NCI-H748 (cell line): ENCODE results near the gene NF2.

Experiments
- DNase-seq: peaks from one replicate; lab custom pipeline; 2025; ENCODE audit not compliant: unreplicated experiment; lab: John Stamatoyannopoulos, UW

Gene NF2

GRCh38 chr22:29700900-29701154 lies 97.4 kb downstream of the NF2 start:
- no peak for DNase-seq

- DNase-seq = peak; percentile 79
Measured at GRCh38 chr22:29701155-29701999, 97.9 kb downstream of the NF2 start.

DNA sequence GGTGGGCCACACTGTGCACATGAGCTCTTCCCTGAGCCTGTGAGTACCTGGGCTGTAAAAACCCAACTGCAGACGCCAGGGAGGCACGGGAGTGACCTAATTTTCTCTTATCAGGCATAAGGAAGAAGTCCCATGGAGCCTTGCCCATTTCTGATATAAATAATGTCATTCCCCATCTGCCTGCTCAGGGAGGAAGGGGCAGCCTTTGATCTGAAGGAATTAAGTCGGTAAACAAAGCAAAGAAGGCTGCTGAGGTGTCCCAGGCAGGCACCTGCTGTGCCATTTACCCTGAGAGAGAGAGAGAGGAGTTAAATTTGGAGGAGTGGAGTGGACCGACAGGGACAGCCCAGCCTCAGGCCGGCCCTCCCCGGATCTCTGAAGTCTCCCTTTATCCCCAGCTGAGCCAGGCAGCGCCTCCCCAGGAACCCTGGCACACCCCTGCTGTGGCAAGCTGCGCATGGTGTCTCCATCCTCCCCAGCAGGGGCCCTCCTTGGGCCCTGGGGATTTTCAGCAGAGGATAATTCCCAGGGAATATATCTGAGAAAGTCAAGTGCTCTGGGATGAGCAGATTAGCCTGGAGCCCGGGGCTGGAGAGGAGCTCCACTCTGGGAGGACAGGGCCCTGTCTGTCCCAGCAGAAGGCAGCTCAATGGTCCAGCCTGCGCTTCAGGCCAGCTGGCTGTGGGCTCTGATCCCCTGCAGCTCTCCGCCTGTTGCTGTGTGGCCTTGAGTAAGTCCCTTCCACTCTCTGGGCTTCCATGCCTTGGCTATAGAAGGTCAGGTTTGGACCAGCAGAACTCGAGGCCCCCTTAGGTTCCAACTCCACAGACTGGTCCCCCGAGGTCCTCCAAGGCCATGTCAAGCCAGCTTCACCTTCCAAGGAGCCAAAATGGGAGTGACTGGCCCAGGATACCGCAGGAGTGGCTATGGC lies 98.8 kb downstream of the NF2 start:
- DNase-seq = no peak

DNA sequence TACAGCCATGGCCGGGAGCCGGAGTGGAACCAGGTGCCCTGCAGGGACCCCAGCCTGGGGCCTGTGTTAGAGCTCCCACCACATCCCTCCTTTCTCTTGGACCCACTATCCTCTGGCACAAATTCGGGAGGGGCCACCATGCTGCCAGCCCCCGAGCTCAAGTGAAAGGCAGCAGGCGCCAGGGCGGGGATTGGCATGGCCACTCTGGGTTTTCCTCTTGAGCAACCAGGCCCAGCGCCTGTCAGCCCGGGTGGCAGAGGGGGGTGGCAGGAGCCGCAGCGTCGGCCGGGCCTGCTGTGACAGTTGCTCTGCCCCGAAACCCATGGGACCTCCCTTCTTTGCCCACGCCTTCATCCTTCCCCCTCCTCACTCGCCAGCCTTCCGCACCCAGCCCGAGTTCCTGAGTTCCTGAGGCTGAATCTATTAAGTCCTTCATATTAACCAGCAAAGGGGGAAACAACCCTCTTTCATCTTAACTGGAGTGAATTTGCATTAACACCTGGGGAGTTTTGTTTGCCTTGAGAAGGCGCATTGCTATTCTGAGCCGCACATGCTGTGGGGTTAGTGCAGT lies 99.6 kb downstream of the NF2 start:
- DNase-seq = peak; percentile 46

DNA sequence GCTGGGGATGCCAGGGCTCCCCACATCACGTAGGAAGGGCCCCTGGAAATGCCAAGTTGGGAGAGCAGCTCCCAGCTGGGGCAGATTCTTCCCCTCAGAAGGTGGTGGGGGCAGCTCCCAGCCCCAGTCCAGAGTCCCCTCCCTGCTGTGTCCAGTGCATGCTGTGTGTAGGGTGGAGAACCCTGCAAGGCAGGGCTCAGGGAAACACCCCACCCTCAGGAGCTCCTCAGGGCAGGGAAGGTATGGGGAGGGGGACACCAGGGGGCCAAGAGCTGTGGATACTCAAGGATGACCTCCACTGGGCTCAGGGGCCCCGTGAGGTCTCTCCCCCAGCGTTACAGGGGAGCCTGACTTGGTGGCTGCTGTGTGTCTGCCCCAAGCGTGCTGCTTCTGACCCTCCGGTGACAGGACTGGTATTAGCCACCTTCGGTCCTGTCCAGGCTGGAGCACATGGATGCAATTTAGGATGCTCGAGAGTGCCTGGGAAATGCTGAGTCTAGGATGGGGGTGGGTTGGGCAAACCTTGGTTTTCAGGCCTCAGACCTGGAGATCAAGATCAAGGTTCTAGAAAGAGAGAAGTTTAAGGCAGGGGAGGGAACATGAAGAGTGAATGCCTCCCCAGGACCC lies 100.2 kb downstream of the NF2 start:
- DNase-seq = no peak

GRCh38 chr22:29704528-29705285 lies 101.3 kb downstream of the NF2 start:
- DNase-seq = peak; percentile 19

- DNase-seq = no peak
Measured at GRCh38 chr22:29705651-29706050, 102.2 kb downstream of the NF2 start.

DNA sequence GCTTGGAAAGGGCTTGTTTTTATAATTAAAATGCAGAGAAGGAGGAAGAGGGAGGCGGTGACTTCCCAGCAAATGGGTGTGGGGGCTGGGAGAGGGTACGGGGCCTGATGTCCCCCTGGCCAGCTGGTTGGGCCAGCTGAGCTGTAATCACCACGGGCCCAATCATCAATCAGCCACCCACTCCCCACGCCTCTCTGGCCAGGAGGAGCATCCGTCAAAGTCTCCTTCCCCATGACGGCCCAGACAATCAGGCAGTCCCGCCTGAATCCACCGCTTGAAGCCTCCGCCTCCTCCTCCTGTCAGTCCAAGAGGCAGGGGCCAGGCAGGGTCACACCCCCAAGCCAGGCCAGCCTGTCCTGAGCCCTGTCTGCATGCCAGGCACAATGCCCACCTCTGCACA lies 103.1 kb downstream of the NF2 start:
- DNase-seq = peak; percentile 33

GRCh38 chr22:29707010-29707409 lies 103.6 kb downstream of the NF2 start:
- peak; percentile 36 for DNase-seq

- no peak for DNase-seq
Measured at GRCh38 chr22:29707471-29707870, 104.0 kb downstream of the NF2 start.

DNA sequence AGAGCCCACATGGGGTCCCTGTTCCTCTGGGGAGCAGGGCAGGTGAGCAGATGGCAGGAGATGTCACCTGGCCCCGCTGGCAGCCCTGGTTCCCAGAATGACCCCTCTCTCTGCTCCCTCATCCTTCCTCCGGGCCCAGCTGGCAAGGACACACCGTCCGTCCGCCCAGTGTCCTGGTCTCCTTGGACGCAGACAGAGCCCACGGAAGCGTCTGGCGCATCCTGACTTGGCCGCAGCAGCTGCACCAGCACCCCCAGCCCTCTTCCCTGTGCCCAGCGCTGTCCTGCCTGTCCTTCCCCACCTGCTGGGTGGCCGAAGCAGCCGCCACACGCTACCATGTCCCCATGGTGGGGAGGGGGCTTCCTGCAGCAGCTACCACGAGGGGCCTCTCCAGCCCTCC lies 106.8 kb downstream of the NF2 start:
- DNase-seq = no peak

GRCh38 chr22:29710922-29711593 lies 107.6 kb downstream of the NF2 start:
- DNase-seq = no peak

DNA sequence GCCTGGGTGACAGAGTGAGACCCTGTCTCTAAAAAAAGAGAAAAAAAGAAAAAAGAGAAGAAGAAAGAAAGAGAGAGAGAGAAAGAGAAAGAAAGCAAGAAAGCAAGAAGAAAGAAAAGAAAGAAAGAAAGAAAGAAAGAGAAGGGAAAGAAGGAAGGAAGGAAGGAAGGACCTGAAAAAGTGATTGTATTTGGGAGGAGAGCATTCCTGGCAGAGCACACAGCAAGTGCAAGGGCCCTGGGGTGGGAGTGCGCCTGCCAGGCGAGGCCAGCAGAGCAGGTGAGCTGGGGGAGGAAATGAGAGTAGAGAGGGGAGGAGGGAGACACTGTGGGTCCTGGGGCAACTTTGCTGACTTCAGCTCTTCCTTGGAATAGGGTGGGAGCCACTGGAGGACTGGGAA lies 108.7 kb downstream of the NF2 start:
- no peak for DNase-seq

DNA sequence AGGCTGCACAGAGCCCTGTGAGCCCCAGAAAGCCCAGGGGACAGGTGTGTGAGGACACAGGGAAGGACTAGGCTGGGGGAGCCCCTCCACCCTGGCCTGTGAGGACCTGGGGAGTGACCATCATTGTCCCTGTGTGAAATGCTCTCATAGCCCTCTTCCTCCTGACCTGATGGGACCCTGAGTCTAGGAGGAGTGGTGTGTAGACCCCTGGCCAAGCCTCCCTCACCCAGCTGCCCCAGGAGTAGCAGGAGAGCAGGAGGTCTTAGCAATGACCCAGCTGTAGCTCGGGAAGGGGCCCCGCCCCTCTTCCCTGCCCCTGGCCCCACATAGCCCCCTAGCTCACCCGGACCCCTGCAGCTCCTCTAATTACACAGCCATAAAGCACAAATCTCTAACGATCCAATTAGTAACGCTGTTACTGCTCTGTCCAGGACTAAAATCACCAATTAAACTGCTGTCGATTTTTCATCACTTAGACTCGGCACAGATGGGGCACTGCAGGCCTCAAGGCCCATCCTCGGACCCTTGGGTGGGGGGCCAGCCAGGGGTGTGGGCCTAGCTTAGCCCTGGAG lies 109.8 kb downstream of the NF2 start:
- DNase-seq = peak; percentile 8

GRCh38 chr22:29715240-29715639 lies 111.8 kb downstream of the NF2 start:
- DNase-seq = peak; percentile 66

- DNase-seq = no peak
Measured at GRCh38 chr22:29715705-29716104, 112.3 kb downstream of the NF2 start.

DNA sequence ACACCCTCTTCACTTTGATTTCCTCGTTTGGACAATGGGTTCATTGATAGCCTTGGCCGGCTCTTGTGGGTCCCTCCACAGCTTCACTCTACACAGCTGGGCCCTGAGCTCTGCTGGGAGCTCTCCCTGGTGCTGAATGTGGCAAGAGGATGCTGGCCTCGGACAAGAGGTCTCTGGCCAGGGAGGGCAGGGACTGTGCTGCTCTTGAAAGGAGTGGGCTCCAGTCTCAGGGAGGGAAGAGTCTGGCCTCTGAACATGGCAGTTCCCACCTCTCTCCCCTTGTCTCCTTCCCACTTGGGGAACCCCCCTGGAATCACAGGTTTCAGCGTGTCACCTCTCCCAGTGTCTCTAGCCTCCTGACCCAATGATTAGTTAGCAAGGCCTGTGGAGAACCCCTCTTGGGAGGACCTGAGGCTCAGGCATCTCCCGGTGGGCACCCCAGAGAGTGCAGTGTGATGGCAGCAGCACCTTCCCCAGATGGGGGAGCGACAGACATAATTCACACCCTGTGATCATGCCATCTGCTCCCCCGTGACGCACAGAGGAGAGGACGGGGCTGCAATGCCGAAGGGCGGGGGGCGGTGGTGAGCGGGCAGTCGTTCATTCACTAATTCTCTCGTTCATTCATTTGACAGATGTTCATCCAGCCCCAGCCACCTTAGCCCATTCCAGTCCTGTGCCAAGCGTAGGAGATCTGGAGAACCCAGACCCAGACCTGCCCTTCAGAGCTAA lies 113.5 kb downstream of the NF2 start:
- no peak for DNase-seq

DNA sequence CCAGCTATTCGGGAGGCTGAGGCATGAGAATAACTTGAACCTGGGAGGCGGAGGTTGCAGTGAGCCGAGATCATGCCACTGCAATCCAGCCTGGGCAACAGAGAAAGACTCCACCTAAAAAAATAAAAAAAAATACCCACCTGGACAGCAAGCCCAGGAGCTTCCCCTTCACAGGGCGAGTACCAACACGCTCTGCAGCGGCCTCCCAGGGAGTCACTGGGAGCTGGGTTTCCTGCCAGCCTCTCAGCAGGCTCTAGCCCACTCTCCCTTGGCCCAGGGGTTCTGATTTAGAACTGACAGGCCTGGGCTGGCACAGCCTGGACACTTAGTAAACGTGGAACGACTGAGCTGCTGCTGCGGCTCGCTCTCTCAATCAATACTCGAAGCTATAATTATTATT lies 114.4 kb downstream of the NF2 start:
- DNase-seq = peak; percentile 9
